ENCODE results near the gene CCDC127.

- TF ChIP-seq EZH2 (IDR thresholded peaks at IDR 0.05; ENCODE audit: insufficient read depth, low read length) (no peak), CTCF (IDR thresholded peaks at IDR 0.05; ENCODE audit: insufficient read depth, low read depth, low read length) (no peak)
These were observed 46.8 kb downstream of the CCDC127 start for GRCh38 chr5:170971-171800.
